PC-3 (cell line): ENCODE data around the gene KRT40.

Experiments
- CTCF ChIP-seq: fragments of 300-600 bp; sonication (generic); conservative IDR thresholded peaks from 2 replicates; pipeline ENCODE4 v1.5.1; 2017; ENCODE audit warnings: antibody characterized with exemption, low read depth, mild to moderate bottlenecking, low read length
- EZH2phosphoT487 ChIP-seq: fragments of 300-600 bp; sonication (generic); IDR thresholded peaks from 2 replicates; pipeline ENCODE4 v1.6.1; 2018; ENCODE audit warnings: mild to moderate bottlenecking, antibody characterized with exemption, low read length, borderline replicate concordance

GRCh38 chr17:40949418-40949817, 34.7 kb downstream of the KRT40 start:
- TF ChIP-seq CTCF (no peak), EZH2phosphoT487 (no peak)
